Choroid plexus epithelial cell (primary cell): ENCODE measurements around the gene YTHDF2.

ENCODE experiments used
- DNase-seq: peaks from one replicate; pipeline ENCODE4 v3.0.0-alpha.2; 2010; ENCODE audit warnings: low read depth
- H3K4me3 ChIP-seq: 2 replicates; pipeline ENCODE4 v1.5.1; 2011; ENCODE audit warnings: low read depth, mild to moderate bottlenecking, control low read depth, low read length, moderate library complexity
- CTCF ChIP-seq: conservative IDR thresholded peaks from 2 replicates; pipeline ENCODE4 v1.5.1; 2011; ENCODE audit warnings: low read depth, mild to moderate bottlenecking, control low read depth, inconsistent platforms, low read length, moderate library complexity

The YTHDF2 gene

GRCh38 chr1:28812669-28813468, 76.1 kb downstream of the YTHDF2 start:
- TF ChIP-seq CTCF = no peak
- no peak for DNase-seq
- H3K4me3 ChIP-seq = no peak overlapping the region

- H3K4me3 ChIP-seq = no peak overlapping the region
- no peak for TF ChIP-seq CTCF
- DNase-seq = no peak
Observed at GRCh38 chr1:28813931-28814465, 77.3 kb downstream of the YTHDF2 start.

GRCh38 chr1:28815533-28816185, 78.9 kb downstream of the YTHDF2 start:
- DNase-seq = no peak
- no peak overlapping the region for H3K4me3 ChIP-seq
- no peak for TF ChIP-seq CTCF

- DNase-seq = no peak
- no peak overlapping the region for H3K4me3 ChIP-seq
- TF ChIP-seq CTCF = no peak
Observed at GRCh38 chr1:28817133-28817532, 80.4 kb downstream of the YTHDF2 start.

GRCh38 chr1:28819020-28819419, 82.3 kb downstream of the YTHDF2 start:
- no peak for TF ChIP-seq CTCF
- no peak for DNase-seq
- H3K4me3 ChIP-seq = no peak overlapping the region
